Stimulated activated CD4-positive, alpha-beta T cell treated with anti-CD3 and anti-CD28 coated beads, Interleukin-12 subunit alpha, Interleukin-12 subunit beta, amount 100 ng/mL, for 24 hours (primary cell): ENCODE results near the gene PLEKHJ1.

Experiments used
- DNase-seq, 2 experiments: peaks; one replicate each; pipeline ENCODE4 v3.0.0-alpha.2; 2020; ENCODE audit warnings: low read depth in 2 of 2

The PLEKHJ1 gene

GRCh38 chr19:2249010-2249866, 13.1 kb upstream of the PLEKHJ1 start, which contains the start of gene AMH:
AMH (plus strand) TSS chr19:2249323; CDS start chr19:2249333, 10 bp downstream.
- DNase-seq = no peak

- no peak for DNase-seq
Observed at GRCh38 chr19:2248136-2249009, 12.2 kb upstream of the PLEKHJ1 start.

GRCh38 chr19:2247433-2248101, 11.4 kb upstream of the PLEKHJ1 start:
- DNase-seq = no peak

GRCh38 chr19:2246801-2247361, 10.8 kb upstream of the PLEKHJ1 start:
- DNase-seq = no peak

GRCh38 chr19:2246014-2246620, 10.0 kb upstream of the PLEKHJ1 start:
- DNase-seq = no peak

GRCh38 chr19:2245273-2245672, 9.1 kb upstream of the PLEKHJ1 start:
- no peak for DNase-seq

GRCh38 chr19:2244486-2244885, 8.4 kb upstream of the PLEKHJ1 start:
- DNase-seq = no peak

- DNase-seq = no peak
Observed at GRCh38 chr19:2244125-2244411, 7.9 kb upstream of the PLEKHJ1 start.

GRCh38 chr19:2243274-2244124, 7.4 kb upstream of the PLEKHJ1 start:
- no peak for DNase-seq

GRCh38 chr19:2242816-2243215, 6.7 kb upstream of the PLEKHJ1 start:
- no peak for DNase-seq

- no peak for DNase-seq
Observed at GRCh38 chr19:2242092-2242537, 6.0 kb upstream of the PLEKHJ1 start.

GRCh38 chr19:2240881-2241760, 5.0 kb upstream of the PLEKHJ1 start:
- no peak for DNase-seq

GRCh38 chr19:2239771-2240770, 3.9 kb upstream of the PLEKHJ1 start:
- no peak for DNase-seq

GRCh38 chr19:2239173-2239572, 3.0 kb upstream of the PLEKHJ1 start:
- DNase-seq = no peak

- DNase-seq = no peak
Observed at GRCh38 chr19:2237869-2238153, 1.7 kb upstream of the PLEKHJ1 start.

GRCh38 chr19:2237051-2237868, 1.1 kb upstream of the PLEKHJ1 start:
- DNase-seq = no peak

- DNase-seq = no peak
Observed at GRCh38 chr19:2236064-2236313, 140 bp downstream of the PLEKHJ1 start.
